ENCODE data around the gene NIFK. TPM values are rescaled to one million over a fixed set of nuclear protein-coding genes. Genes with fewer than 3 reads are reported as not detected.

Gene NIFK
- total and polyA plus RNA-seq, 2 donors (not counting 3 experiments of a cell fraction or from before 2014, with no cell fraction given), result 10.7 to 59.7 TPM

GRCh38 chr2:121688820-121689219 is 47.9 kb downstream of the NIFK start:
- POLR2A ChIA-PET, result interaction anchor here (1.8 kb wide), 1 partner anchor 157 kb away, joined by 11 read pairs; the partner anchor contains the start of gene RNU4ATAC

GRCh38 chr2:121686902-121687301 is 49.8 kb downstream of the NIFK start:
- H3K36me3 ChIP-seq (ENCODE audit: control insufficient read depth in 2 of 2, extremely low read depth in 1 of 2, insufficient read depth in 2 of 2, low read length in 2 of 2), result no peaks in the 10 kb centered on the region
- ChIA-PET CTCF (interaction anchor here (3.1 kb wide), 1 partner anchor 155 kb away, joined by 22 read pairs; the partner anchor contains the start of gene RNU4ATAC), POLR2A (no interaction called here)
- H3K79me2 ChIP-seq (ENCODE audit: control insufficient read depth, insufficient read depth, low read length), result no peaks in the 10 kb centered on the region
- no peak overlapping the region for H3K9ac ChIP-seq (replicated peaks; ENCODE audit: extremely low read depth, insufficient read depth, low read length)
- FAIRE-seq (no peak), DNase-seq (ENCODE audit: low read depth, low spot score) (no peak)
- no peak for TF ChIP-seq GATA2 (IDR thresholded peaks at IDR 0.05; ENCODE audit: insufficient read depth, insufficient read length, low read depth, low read length)
- no peak for TF ChIP-seq POLR2AphosphoS5 (IDR thresholded peaks at IDR 0.05; ENCODE audit: insufficient read depth, low read depth, low read length)
- no peak for TF ChIP-seq MAX (IDR thresholded peaks at IDR 0.05; ENCODE audit: insufficient read depth, insufficient read length)
- no peak for TF ChIP-seq CTCF (IDR thresholded peaks at IDR 0.05; ENCODE audit: extremely low read depth in 1 of 2, insufficient read depth in 1 of 2, low read depth in 1 of 2, low read length in 2 of 2)
- TF ChIP-seq JUN (IDR thresholded peaks at IDR 0.05; ENCODE audit: borderline replicate concordance, insufficient read depth, insufficient read length, low read depth), result no peak
- TF ChIP-seq MYC (IDR thresholded peaks at IDR 0.05; ENCODE audit: low read depth, low read length), result no peak
- no peak for TF ChIP-seq FOS (IDR thresholded peaks at IDR 0.05; ENCODE audit: borderline replicate concordance, insufficient read depth, low read length)
- TF ChIP-seq EZH2 (IDR thresholded peaks at IDR 0.05; ENCODE audit: borderline replicate concordance, low read depth, low read length, severe bottlenecking), result no peak
- TF ChIP-seq POLR2A (IDR thresholded peaks at IDR 0.05; ENCODE audit: low read depth, low read length), result no peak
- H3K9me3 ChIP-seq (replicated peaks; ENCODE audit: control insufficient read depth, insufficient read depth, low read length), result peaks cover 7% of the 10 kb centered on the region
- intact Hi-C loops (cut with micrococcal nuclease), result no loop called here
- H3K27ac ChIP-seq (ENCODE audit: insufficient read depth, low read depth, low read length), result no peak overlapping the region
- no peaks in the 10 kb centered on the region for H3K27me3 ChIP-seq (ENCODE audit: control insufficient read depth in 2 of 2, insufficient read depth in 2 of 2, low read length in 2 of 2)
- H3K4me3 ChIP-seq (replicated peaks in 1 of 3; ENCODE audit: insufficient read depth in 1 of 3, low read depth in 1 of 3, low read length in 3 of 3), result no peak overlapping the region
- H3K9me1 ChIP-seq (replicated peaks; ENCODE audit: control insufficient read depth, extremely low read depth, insufficient read depth, low read length), result no peaks in the 10 kb centered on the region
- H4K20me1 ChIP-seq (replicated peaks; ENCODE audit: control insufficient read depth, extremely low read depth, insufficient read depth, low read length), result no peaks in the 10 kb centered on the region
- dilution Hi-C loops (cut with MboI; ENCODE audit: extremely low pct_ligation_motif_present, low sequenced_read_pairs), result no loop called here
- no TSS peak for BruUV-seq (replicated peaks)
- H2AFZ ChIP-seq (ENCODE audit: low read depth, low read length), result no peak overlapping the region
- H3K4me1 ChIP-seq (ENCODE audit: control insufficient read depth, extremely low read depth, insufficient read depth, low read length), result no peaks in the 10 kb centered on the region
- H3K4me2 ChIP-seq (ENCODE audit: insufficient read depth, low read length), result no peak overlapping the region

More at GRCh38 chr2:121688820-121689219, 47.9 kb downstream of the NIFK start:
- no peaks in the 10 kb centered on the region for H3K9me1 ChIP-seq (replicated peaks; ENCODE audit: control insufficient read depth, extremely low read depth, insufficient read depth, low read length)
- H3K4me1 ChIP-seq (ENCODE audit: control insufficient read depth, extremely low read depth, insufficient read depth, low read length), result no peaks in the 10 kb centered on the region
- H3K27ac ChIP-seq (ENCODE audit: insufficient read depth, low read depth, low read length), result no peak overlapping the region
- no peak overlapping the region for H3K9ac ChIP-seq (replicated peaks; ENCODE audit: extremely low read depth, insufficient read depth, low read length)
- CTCF ChIA-PET, result interaction anchor here (0.7 to 3.1 kb wide), 9 partner anchors 11 to 593 kb away, joined by 3 to 22 read pairs (median 4); partner anchors contain the start of gene RNU4ATAC
- DNase-seq (ENCODE audit: low read depth, low spot score) (no peak), FAIRE-seq (no peak)
- no peak overlapping the region for H3K4me2 ChIP-seq (ENCODE audit: insufficient read depth, low read length)
- H3K36me3 ChIP-seq (ENCODE audit: control insufficient read depth in 2 of 2, extremely low read depth in 1 of 2, insufficient read depth in 2 of 2, low read length in 2 of 2), result no peaks in the 10 kb centered on the region
- H3K27me3 ChIP-seq (ENCODE audit: control insufficient read depth in 2 of 2, insufficient read depth in 2 of 2, low read length in 2 of 2), result no peaks in the 10 kb centered on the region
- H3K9me3 ChIP-seq (replicated peaks; ENCODE audit: control insufficient read depth, insufficient read depth, low read length), result no peaks in the 10 kb centered on the region
- H2AFZ ChIP-seq (ENCODE audit: low read depth, low read length), result no peak overlapping the region
- H4K20me1 ChIP-seq (replicated peaks; ENCODE audit: control insufficient read depth, extremely low read depth, insufficient read depth, low read length), result no peaks in the 10 kb centered on the region
- BruUV-seq (replicated peaks), result no TSS peak
- no peaks in the 10 kb centered on the region for H3K79me2 ChIP-seq (ENCODE audit: control insufficient read depth, insufficient read depth, low read length)
- TF ChIP-seq EZH2 (IDR thresholded peaks at IDR 0.05; ENCODE audit: borderline replicate concordance, low read depth, low read length, severe bottlenecking), result no peak
- no peak for TF ChIP-seq MYC (IDR thresholded peaks at IDR 0.05; ENCODE audit: low read depth, low read length)
- TF ChIP-seq GATA2 (IDR thresholded peaks at IDR 0.05; ENCODE audit: insufficient read depth, insufficient read length, low read depth, low read length), result no peak
- TF ChIP-seq FOS (IDR thresholded peaks at IDR 0.05; ENCODE audit: borderline replicate concordance, insufficient read depth, low read length), result no peak
- no peak for TF ChIP-seq JUN (IDR thresholded peaks at IDR 0.05; ENCODE audit: borderline replicate concordance, insufficient read depth, insufficient read length, low read depth)
- no peak for TF ChIP-seq MAX (IDR thresholded peaks at IDR 0.05; ENCODE audit: insufficient read depth, insufficient read length)
- intact Hi-C loops (cut with micrococcal nuclease), result loop anchor here (1.0 to 2.0 kb wide), 3 partner anchors 30 to 158 kb away; no protein-coding TSS in a partner anchor
- dilution Hi-C loops (cut with MboI; ENCODE audit: extremely low pct_ligation_motif_present, low sequenced_read_pairs), result no loop called here
- no peak overlapping the region for H3K4me3 ChIP-seq (replicated peaks in 1 of 3; ENCODE audit: insufficient read depth in 1 of 3, low read depth in 1 of 3, low read length in 3 of 3)

Measured in endothelial cell of umbilical vein (primary cell).